Stomach (tissue), 9 donors: ENCODE results near the gene TENT5C. TPM values are rescaled to one million over a fixed set of nuclear protein-coding genes. Genes with fewer than 3 reads are reported as not detected.
A peak's percentile ranks its signal among the peaks of the same experiment; 100 is the strongest.

Experiments used
- DNase-seq, 2 donors: peaks; one replicate each; pipeline versions ENCODE4 v3.0.0 to v3.0.0-alpha.2; 2013 to 2019
- H3K27ac ChIP-seq, 5 donors: fragments of 200-600 bp in 4 of 5; sonication (generic) in 4 of 5; one replicate each; pipeline ENCODE4 v1.5.1; 2013 to 2019; ENCODE audit warnings: mild to moderate bottlenecking in 1 of 5, moderate library complexity in 1 of 5
- H3K27me3 ChIP-seq, 3 donors: fragments of 200-600 bp; sonication (generic); one replicate each; pipeline ENCODE4 v1.5.1; 2017 to 2019; ENCODE audit warnings: mixed run types in 1 of 3
- H3K36me3 ChIP-seq, 4 donors: fragments of 200-600 bp; sonication (generic); 1 replicate in 3 of 4; 2 replicates in 1 of 4; pipeline ENCODE4 v1.5.1; 2016 to 2019
- H3K4me1 ChIP-seq, 4 donors: fragments of 200-600 bp; sonication (generic); one replicate each; pipeline ENCODE4 v1.5.1; 2016 to 2019
- H3K4me3 ChIP-seq, 4 donors: fragments of 200-600 bp; sonication (generic) in 3 of 4; one replicate each; pipeline ENCODE4 v1.5.1; 2016 to 2019; ENCODE audit warnings: mild to moderate bottlenecking in 1 of 4
- H3K9me3 ChIP-seq, 4 donors: fragments of 200-600 bp; sonication (generic); one replicate each; pipeline ENCODE4 v1.5.1; 2016 to 2019
- EP300 ChIP-seq: sonication (generic); formaldehyde crosslinking; IDR thresholded peaks from one replicate; pipeline ENCODE4 v1.6.1; 2017; ENCODE audit warnings: antibody characterized with exemption
- POLR2A ChIP-seq, 4 donors: fragments of 450-650 bp; IDR thresholded peaks; one replicate each; pipeline ENCODE4 v1.6.1; 2016; ENCODE audit warnings: antibody characterized with exemption in 4 of 4, control low read depth in 2 of 4, mild to moderate bottlenecking in 1 of 4, moderate library complexity in 1 of 4
- POLR2AphosphoS5 ChIP-seq, 3 donors: sonication (generic); formaldehyde crosslinking; IDR thresholded peaks; one replicate each; pipeline ENCODE4 v1.6.1; 2016; ENCODE audit warnings: antibody characterized with exemption in 3 of 3
- whole genome bisulfite sequencing, 5 donors: extraction: QIAGEN DNeasy Blood & Tissue Kit in 3 of 5; methylation state at CpG; one replicate each; pipeline versions ENCODE4 v1.1.5 to v1.1.7; 2013 to 2018; 5-methylcytosine and 5-hydroxymethylcytosine counted together
- intact Hi-C: fragments of 100-400 bp; cut with DNase I; formaldehyde crosslinking; loops from one replicate; pipeline ENCODE4 v1.15.1; 2023; ENCODE audit warnings: low total_unique reads
- polyA plus RNA-seq, 3 donors: library from polyadenylated mRNA; stranded (reverse); fragments of 200-250 nt; gene quantifications; one replicate each; pipeline ENCODE4 v1.2.3, GENCODE V29; 2013
- total RNA-seq, 5 donors: library from RNA; depleted of rRNA; stranded (reverse); fragments of >200 nt; gene quantifications; one replicate each; pipeline versions ENCODE4 v1.1.0 to v1.2.3, GENCODE V29; 2014 to 2016
- TF ChIP-seq, protein P1 (sequence below), 7 experiments: fragments of 450-650 bp in 4 of 7; fragments of 200-600 bp in 3 of 7; sonication (generic) in 3 of 7; IDR thresholded peaks; one replicate each; pipeline ENCODE4 v1.5.1; 2016 to 2019; ENCODE audit warnings: antibody characterized with exemption in 7 of 7, control low read depth in 2 of 7, mild to moderate bottlenecking in 1 of 7
- donor health status: healthy with polysubstance abuse.
- donor health status: Bipolar disorder and iron deficiency.
- donor health status: healthy.

TENT5C gene
- total and polyA plus RNA-seq, 8 donors, result 6.0 to 28.1 (median 11.4) TPM

GRCh38 chr1:117565745-117566455 lies 39.9 kb upstream of the TENT5C start:
- H3K9me3 ChIP-seq, result no peaks in the 10 kb centered on the region
- H3K4me1 ChIP-seq, result peaks cover 21 to 48% (median 44%) of the 10 kb centered on the region in 4 donors
- intact Hi-C loops, result no loop called here
- no peak overlapping the region for H3K27ac ChIP-seq
- no peaks in the 10 kb centered on the region for H3K27me3 ChIP-seq
- no peaks in the 10 kb centered on the region for H3K36me3 ChIP-seq
- no peak overlapping the region for H3K4me3 ChIP-seq
- TF ChIP-seq EP300, result no peak
- TF ChIP-seq POLR2A (IDR thresholded peaks at IDR 0.05), result no peak
- no peak for TF ChIP-seq POLR2AphosphoS5 (IDR thresholded peaks at IDR 0.05)
- TF ChIP-seq, protein P1, sequence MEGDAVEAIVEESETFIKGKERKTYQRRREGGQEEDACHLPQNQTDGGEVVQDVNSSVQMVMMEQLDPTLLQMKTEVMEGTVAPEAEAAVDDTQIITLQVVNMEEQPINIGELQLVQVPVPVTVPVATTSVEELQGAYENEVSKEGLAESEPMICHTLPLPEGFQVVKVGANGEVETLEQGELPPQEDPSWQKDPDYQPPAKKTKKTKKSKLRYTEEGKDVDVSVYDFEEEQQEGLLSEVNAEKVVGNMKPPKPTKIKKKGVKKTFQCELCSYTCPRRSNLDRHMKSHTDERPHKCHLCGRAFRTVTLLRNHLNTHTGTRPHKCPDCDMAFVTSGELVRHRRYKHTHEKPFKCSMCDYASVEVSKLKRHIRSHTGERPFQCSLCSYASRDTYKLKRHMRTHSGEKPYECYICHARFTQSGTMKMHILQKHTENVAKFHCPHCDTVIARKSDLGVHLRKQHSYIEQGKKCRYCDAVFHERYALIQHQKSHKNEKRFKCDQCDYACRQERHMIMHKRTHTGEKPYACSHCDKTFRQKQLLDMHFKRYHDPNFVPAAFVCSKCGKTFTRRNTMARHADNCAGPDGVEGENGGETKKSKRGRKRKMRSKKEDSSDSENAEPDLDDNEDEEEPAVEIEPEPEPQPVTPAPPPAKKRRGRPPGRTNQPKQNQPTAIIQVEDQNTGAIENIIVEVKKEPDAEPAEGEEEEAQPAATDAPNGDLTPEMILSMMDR (IDR thresholded peaks at IDR 0.05), result no peak
- WGBS, 5 donors, result 62 to 85% (median 77%) methylated on average over 4 to 8 of the region's 8 CpGs
- peak in 1 of 2 donors; percentile 65 for DNase-seq

- intact Hi-C loops, result no loop called here
- Histone ChIP-seq H3K27ac (no peak overlapping the region), H3K27me3 (no peaks in the 10 kb centered on the region), H3K4me3 (no peak overlapping the region), H3K36me3 (no peaks in the 10 kb centered on the region), H3K4me1 (peaks cover 25 to 47% (median 44%) of the 10 kb centered on the region in 4 donors), H3K9me3 (no peaks in the 10 kb centered on the region)
- DNase-seq, result no peak
- WGBS, 5 donors, result 84 to 100% (median 91%) methylated on average over 3 of the region's 3 CpGs
- TF ChIP-seq POLR2A (IDR thresholded peaks at IDR 0.05) (no peak), POLR2AphosphoS5 (IDR thresholded peaks at IDR 0.05) (no peak), EP300 (no peak)
- TF ChIP-seq, protein P1 (IDR thresholded peaks at IDR 0.05), result no peak
These were observed 39.3 kb upstream of the TENT5C start for GRCh38 chr1:117566556-117566955.

DNA sequence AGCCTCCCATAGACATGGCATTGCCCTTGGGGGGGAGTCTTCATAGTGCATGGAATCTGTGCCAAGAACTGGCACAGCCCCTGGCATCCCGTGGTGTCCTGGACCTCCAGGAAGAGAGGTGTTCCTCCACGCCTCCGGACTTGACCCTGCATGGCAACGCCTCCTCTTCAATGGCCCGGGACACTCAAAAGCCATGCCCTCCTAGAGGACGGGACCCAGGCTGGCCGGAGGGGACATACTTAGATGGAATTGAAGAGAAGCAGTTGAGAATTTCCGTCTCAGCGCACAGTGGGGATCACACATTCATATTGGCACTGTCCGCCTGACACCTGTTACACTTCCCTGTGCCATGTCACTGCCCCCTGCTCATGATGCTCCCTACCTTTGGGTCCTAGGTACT lies 38.4 kb upstream of the TENT5C start:
- TF ChIP-seq EP300, result no peak
- TF ChIP-seq POLR2AphosphoS5 (IDR thresholded peaks at IDR 0.05), result no peak
- TF ChIP-seq, protein P1 (IDR thresholded peaks at IDR 0.05), result no peak
- no peak for TF ChIP-seq POLR2A (IDR thresholded peaks at IDR 0.05)
- WGBS, 5 donors, result 92 to 97% (median 96%) methylated on average over 10 of the region's 10 CpGs
- DNase-seq, result no peak
- peaks cover 32 to 51% (median 44%) of the 10 kb centered on the region in 4 donors for H3K4me1 ChIP-seq
- intact Hi-C loops, result no loop called here
- H3K27me3 ChIP-seq, result no peaks in the 10 kb centered on the region
- no peak overlapping the region for H3K27ac ChIP-seq
- H3K9me3 ChIP-seq, result no peaks in the 10 kb centered on the region
- no peak overlapping the region for H3K4me3 ChIP-seq
- no peaks in the 10 kb centered on the region for H3K36me3 ChIP-seq

DNA sequence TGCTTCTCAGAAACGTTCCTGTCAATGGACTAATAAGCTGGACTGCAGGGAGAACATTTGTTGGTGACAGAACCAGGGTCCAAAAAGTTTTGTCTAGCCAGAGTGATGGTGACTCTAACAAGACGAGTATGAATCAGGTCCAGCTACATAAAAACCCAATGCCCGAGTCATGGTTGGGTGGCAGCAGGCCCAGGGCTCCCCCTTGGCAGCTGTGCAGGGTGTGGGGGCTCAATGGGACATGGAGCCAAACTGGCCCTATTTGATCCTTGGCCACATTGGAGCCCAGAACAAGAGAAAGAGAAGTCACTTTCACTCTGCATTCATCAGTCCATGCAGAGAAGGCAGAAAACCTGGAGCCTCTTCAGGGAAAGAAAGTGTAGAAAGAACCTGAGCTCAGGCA lies 37.9 kb upstream of the TENT5C start:
- no peaks in the 10 kb centered on the region for H3K36me3 ChIP-seq
- intact Hi-C loops, result no loop called here
- no peak overlapping the region for H3K27ac ChIP-seq
- WGBS, 5 donors, result 74 to 84% (median 78%) methylated on average over 3 of the region's 3 CpGs
- no peaks in the 10 kb centered on the region for H3K9me3 ChIP-seq
- H3K4me3 ChIP-seq, result no peak overlapping the region
- no peak for DNase-seq
- H3K4me1 ChIP-seq, result peaks cover 31 to 55% (median 45%) of the 10 kb centered on the region in 4 donors
- TF ChIP-seq POLR2AphosphoS5 (IDR thresholded peaks at IDR 0.05) (no peak), POLR2A (IDR thresholded peaks at IDR 0.05) (no peak), EP300 (no peak)
- TF ChIP-seq, protein P1 (IDR thresholded peaks at IDR 0.05), result no peak
- H3K27me3 ChIP-seq, result no peaks in the 10 kb centered on the region
